Keratinocyte (primary cell): Measurements from ENCODE around the gene BRINP1.

Source experiments
- EZH2 ChIP-seq: IDR thresholded peaks from one replicate; pipeline ENCODE4 v1.6.1; 2012; ENCODE audit warnings: inconsistent platforms, mild to moderate bottlenecking, low read length, moderate library complexity
- TF ChIP-seq, protein P1 (sequence below), 3 experiments: IDR thresholded peaks in 1 of 3; conservative IDR thresholded peaks in 1 of 3; optimal IDR thresholded peaks in 1 of 3; 2 replicates in 2 of 3; 3 replicates in 1 of 3; pipeline versions ENCODE3 to v1.5.1; 2011; ENCODE audit warnings: low read length in 3 of 3, mild to moderate bottlenecking in 3 of 3, moderate library complexity in 2 of 3, control low read depth in 1 of 3, inconsistent platforms in 1 of 3; ENCODE audit not compliant: insufficient read depth in 2 of 3; ENCODE audit errors: extremely low read depth in 1 of 3

GRCh38 chr9:119215651-119216050 is 153.6 kb downstream of the BRINP1 start:
- TF ChIP-seq, protein P1, sequence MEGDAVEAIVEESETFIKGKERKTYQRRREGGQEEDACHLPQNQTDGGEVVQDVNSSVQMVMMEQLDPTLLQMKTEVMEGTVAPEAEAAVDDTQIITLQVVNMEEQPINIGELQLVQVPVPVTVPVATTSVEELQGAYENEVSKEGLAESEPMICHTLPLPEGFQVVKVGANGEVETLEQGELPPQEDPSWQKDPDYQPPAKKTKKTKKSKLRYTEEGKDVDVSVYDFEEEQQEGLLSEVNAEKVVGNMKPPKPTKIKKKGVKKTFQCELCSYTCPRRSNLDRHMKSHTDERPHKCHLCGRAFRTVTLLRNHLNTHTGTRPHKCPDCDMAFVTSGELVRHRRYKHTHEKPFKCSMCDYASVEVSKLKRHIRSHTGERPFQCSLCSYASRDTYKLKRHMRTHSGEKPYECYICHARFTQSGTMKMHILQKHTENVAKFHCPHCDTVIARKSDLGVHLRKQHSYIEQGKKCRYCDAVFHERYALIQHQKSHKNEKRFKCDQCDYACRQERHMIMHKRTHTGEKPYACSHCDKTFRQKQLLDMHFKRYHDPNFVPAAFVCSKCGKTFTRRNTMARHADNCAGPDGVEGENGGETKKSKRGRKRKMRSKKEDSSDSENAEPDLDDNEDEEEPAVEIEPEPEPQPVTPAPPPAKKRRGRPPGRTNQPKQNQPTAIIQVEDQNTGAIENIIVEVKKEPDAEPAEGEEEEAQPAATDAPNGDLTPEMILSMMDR (optimal IDR thresholded peaks at IDR 0.05 in 1 of 3, IDR thresholded peaks at IDR 0.05 in 1 of 3, conservative IDR thresholded peaks at IDR 0.05 in 1 of 3; ENCODE audit: extremely low read depth in 1 of 3, insufficient read depth in 2 of 3, low read length in 3 of 3) = no peak
- TF ChIP-seq EZH2 = no peak
